HK-2 (cell line): Measurements from ENCODE around the gene ATP1B3.
"Not testable (repeated sequence)": the region's sequence is repeated elsewhere in the genome, so short reads cannot be mapped to it uniquely, and the experiment has no call there.

Source experiments
- DNase-seq: peaks from one replicate; pipeline ENCODE4 v3.0.0-alpha.2; 2018; ENCODE audit not compliant: unreplicated experiment

The ATP1B3 gene

GRCh38 chr3:141905129-141905528, 28.7 kb downstream of the ATP1B3 start:
- DNase-seq: no peak

- DNase-seq: no peak
Observed at GRCh38 chr3:141909408-141909807, 33.0 kb downstream of the ATP1B3 start.

- DNase-seq: not testable (repeated sequence)
Observed at GRCh38 chr3:141909986-141910385, 33.5 kb downstream of the ATP1B3 start.

GRCh38 chr3:141913150-141913811, 36.8 kb downstream of the ATP1B3 start:
- no peak for DNase-seq

- no peak for DNase-seq
Observed at GRCh38 chr3:141914311-141914710, 37.9 kb downstream of the ATP1B3 start.

- DNase-seq: no peak
Observed at GRCh38 chr3:141915016-141915415, 38.6 kb downstream of the ATP1B3 start.

GRCh38 chr3:141915766-141916165, 39.3 kb downstream of the ATP1B3 start:
- DNase-seq: no peak

- no peak for DNase-seq
Observed at GRCh38 chr3:141920701-141921100, 44.3 kb downstream of the ATP1B3 start.

GRCh38 chr3:141921316-141921715, 44.9 kb downstream of the ATP1B3 start:
- DNase-seq: no peak

GRCh38 chr3:141925677-141926076, 49.2 kb downstream of the ATP1B3 start:
- not testable (repeated sequence) for DNase-seq

GRCh38 chr3:141926929-141927328, 50.5 kb downstream of the ATP1B3 start:
- DNase-seq: no peak

GRCh38 chr3:141928631-141929270, 52.3 kb downstream of the ATP1B3 start:
- DNase-seq: no peak

- DNase-seq: no peak
Observed at GRCh38 chr3:141929341-141929995, 53.0 kb downstream of the ATP1B3 start.

- DNase-seq: no peak
Observed at GRCh38 chr3:141930801-141931200, 54.4 kb downstream of the ATP1B3 start.

GRCh38 chr3:141933421-141934300, 57.2 kb downstream of the ATP1B3 start:
- DNase-seq: no peak

GRCh38 chr3:141934354-141934753, 57.9 kb downstream of the ATP1B3 start:
- no peak for DNase-seq

GRCh38 chr3:141938011-141938500, 61.6 kb downstream of the ATP1B3 start:
- no peak for DNase-seq

- DNase-seq: peak; percentile 28
Observed at GRCh38 chr3:141939759-141940158, 63.3 kb downstream of the ATP1B3 start.

GRCh38 chr3:141940194-141940776, 63.8 kb downstream of the ATP1B3 start:
- DNase-seq: peak; percentile 63

GRCh38 chr3:141941093-141941492, 64.7 kb downstream of the ATP1B3 start:
- no peak for DNase-seq

GRCh38 chr3:141942006-141942405, 65.6 kb downstream of the ATP1B3 start:
- DNase-seq: no peak
